Keratinocyte (primary cell): Measurements from ENCODE around the gene CTNNA3. TPM values are rescaled to one million over a fixed set of nuclear protein-coding genes. Genes with fewer than 3 reads are reported as not detected.

ENCODE experiments used
- DNase-seq: peaks from one replicate; pipeline ENCODE4 v3.0.0-alpha.2; 2011; ENCODE audit warnings: low read depth, missing footprints, low spot score
- FAIRE-seq: peaks from 2 replicates; lab custom pipeline; 2011; peaks lifted over from hg19 to GRCh38; lab: Jason Lieb, UNC
- H2AFZ ChIP-seq: 2 replicates; pipeline ENCODE4 v1.6.0; 2012; ENCODE audit warnings: low read length, control low read depth, inconsistent platforms; ENCODE audit not compliant: control insufficient read depth
- H3K27ac ChIP-seq: 2 replicates; pipeline ENCODE4 v1.5.1; 2011; ENCODE audit warnings: low read length; ENCODE audit not compliant: control insufficient read depth, insufficient read depth
- H3K27me3 ChIP-seq: 3 replicates; pipeline ENCODE4 v1.6.0; 2011; ENCODE audit warnings: low read length; ENCODE audit not compliant: control insufficient read depth, insufficient read depth; ENCODE audit errors: extremely low read depth
- H3K36me3 ChIP-seq, 2 experiments: 2 replicates in 1 of 2; 3 replicates in 1 of 2; pipeline ENCODE4 v1.5.1; 2011; ENCODE audit warnings: low read length in 2 of 2, mild to moderate bottlenecking in 1 of 2; ENCODE audit not compliant: control insufficient read depth in 2 of 2, insufficient read depth in 2 of 2; ENCODE audit errors: extremely low read depth in 1 of 2
- H3K4me1 ChIP-seq: 3 replicates; pipeline ENCODE4 v1.5.1; 2011; ENCODE audit warnings: low read length; ENCODE audit not compliant: control insufficient read depth, insufficient read depth; ENCODE audit errors: extremely low read depth
- H3K4me2 ChIP-seq: 3 replicates; pipeline ENCODE4 v1.6.0; 2011; ENCODE audit warnings: low read depth, low read length; ENCODE audit not compliant: control insufficient read depth, insufficient read depth; ENCODE audit errors: extremely low read depth
- H3K4me3 ChIP-seq, 3 experiments: fragments of 200-600 bp in 1 of 3; sonication (generic) in 1 of 3; 2 replicates in 2 of 3; 3 replicates in 1 of 3; pipeline ENCODE4 v1.5.1; 2011 to 2016; ENCODE audit warnings: low read length in 3 of 3, mild to moderate bottlenecking in 3 of 3, control low read depth in 2 of 3, inconsistent platforms in 1 of 3, low read depth in 1 of 3, mixed read lengths in 1 of 3, mixed run types in 1 of 3, moderate library complexity in 1 of 3; ENCODE audit not compliant: control insufficient read depth in 2 of 3, insufficient read depth in 2 of 3; ENCODE audit errors: extremely low read depth in 1 of 3
- H3K79me2 ChIP-seq: 2 replicates; pipeline ENCODE4 v1.6.0; 2012; ENCODE audit warnings: low read length; ENCODE audit not compliant: control insufficient read depth, insufficient read depth
- H3K9ac ChIP-seq: 3 replicates; pipeline ENCODE4 v1.6.0; 2011; ENCODE audit warnings: low read length; ENCODE audit not compliant: control insufficient read depth, insufficient read depth; ENCODE audit errors: extremely low read depth
- H3K9me1 ChIP-seq: 3 replicates; pipeline ENCODE4 v1.6.0; 2011; ENCODE audit warnings: low read length; ENCODE audit not compliant: control insufficient read depth, insufficient read depth; ENCODE audit errors: extremely low read depth
- H3K9me3 ChIP-seq: 2 replicates; pipeline ENCODE4 v1.5.1; 2012; ENCODE audit warnings: low read depth, low read length; ENCODE audit not compliant: control insufficient read depth
- H4K20me1 ChIP-seq: 3 replicates; pipeline ENCODE4 v1.6.0; 2011; ENCODE audit warnings: low read length; ENCODE audit not compliant: control insufficient read depth, insufficient read depth; ENCODE audit errors: extremely low read depth
- CTCF ChIP-seq, 3 experiments: IDR thresholded peaks in 1 of 3; conservative IDR thresholded peaks in 1 of 3; optimal IDR thresholded peaks in 1 of 3; 2 replicates in 2 of 3; 3 replicates in 1 of 3; pipeline versions ENCODE3 to v1.5.1; 2011; ENCODE audit warnings: low read length in 3 of 3, mild to moderate bottlenecking in 3 of 3, moderate library complexity in 2 of 3, control low read depth in 1 of 3, inconsistent platforms in 1 of 3; ENCODE audit not compliant: insufficient read depth in 2 of 3; ENCODE audit errors: extremely low read depth in 1 of 3
- EZH2 ChIP-seq: IDR thresholded peaks from one replicate; pipeline ENCODE4 v1.6.1; 2012; ENCODE audit warnings: inconsistent platforms, mild to moderate bottlenecking, low read length, moderate library complexity
- dilution Hi-C: fragments of 300-500 bp; cut with MboI; formaldehyde crosslinking; loops from one replicate; pipeline ENCODE4 v1.7.0; 2020; ENCODE audit warnings: low sequenced_read_pairs; ENCODE audit not compliant: extremely low pct_ligation_motif_present
- polyA plus RNA-seq, 5 experiments: library from polyadenylated mRNA; depleted of rRNA in 3 of 5; stranded (reverse) in 3 of 5; stranded (forward) in 1 of 5; unstranded in 1 of 5; fragments of >200 nt; gene quantifications; 1 replicate in 1 of 5; 2 replicates in 3 of 5; 3 replicates in 1 of 5; pipeline versions ENCODE4 v1.2.1 to v1.2.3, GENCODE V29; 2011 to 2012; ENCODE audit warnings: missing spikeins in 2 of 5, low read depth in 1 of 5, low replicate concordance in 1 of 5

CTNNA3 gene
- polyA plus RNA-seq, 1 donor (not counting 4 experiments of a cell fraction or from before 2014, with no cell fraction given) = 0.01 TPM

DNA sequence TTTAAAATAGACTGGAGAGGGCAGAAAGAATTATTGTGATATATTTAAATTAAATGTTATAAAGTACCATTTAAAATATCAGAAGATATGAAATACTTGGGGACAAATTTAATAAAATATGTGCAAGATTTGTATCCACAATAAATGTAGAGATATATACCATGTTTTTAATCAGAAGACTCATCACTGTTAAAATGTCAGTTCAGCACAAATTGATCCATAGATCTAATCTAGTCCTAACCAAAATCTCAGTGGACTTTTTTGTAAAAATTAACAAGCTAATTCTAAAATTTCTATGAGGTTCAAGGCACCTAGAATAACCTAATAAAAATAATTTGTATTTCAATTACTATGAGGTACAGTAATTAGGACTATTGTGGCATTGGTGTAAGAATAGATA, 96.4 kb downstream of the CTNNA3 start:
- no peaks in the 10 kb centered on the region for H4K20me1 ChIP-seq
- DNase-seq (no peak), FAIRE-seq (no peak)
- H2AFZ ChIP-seq = no peak overlapping the region
- H3K27ac ChIP-seq = no peak overlapping the region
- no peaks in the 10 kb centered on the region for H3K4me1 ChIP-seq
- no peaks in the 10 kb centered on the region for H3K79me2 ChIP-seq
- H3K36me3 ChIP-seq = no peaks in the 10 kb centered on the region
- TF ChIP-seq EZH2 = no peak
- TF ChIP-seq CTCF (optimal IDR thresholded peaks at IDR 0.05 in 1 of 3, IDR thresholded peaks at IDR 0.05 in 1 of 3, conservative IDR thresholded peaks at IDR 0.05 in 1 of 3; ENCODE audit: extremely low read depth in 1 of 3, insufficient read depth in 2 of 3, low read length in 3 of 3) = no peak
- H3K9ac ChIP-seq = no peak overlapping the region
- H3K27me3 ChIP-seq = no peaks in the 10 kb centered on the region
- no peak overlapping the region for H3K4me2 ChIP-seq
- dilution Hi-C loops = no loop called here
- H3K4me3 ChIP-seq = no peak overlapping the region
- no peaks in the 10 kb centered on the region for H3K9me1 ChIP-seq
- no peaks in the 10 kb centered on the region for H3K9me3 ChIP-seq

DNA sequence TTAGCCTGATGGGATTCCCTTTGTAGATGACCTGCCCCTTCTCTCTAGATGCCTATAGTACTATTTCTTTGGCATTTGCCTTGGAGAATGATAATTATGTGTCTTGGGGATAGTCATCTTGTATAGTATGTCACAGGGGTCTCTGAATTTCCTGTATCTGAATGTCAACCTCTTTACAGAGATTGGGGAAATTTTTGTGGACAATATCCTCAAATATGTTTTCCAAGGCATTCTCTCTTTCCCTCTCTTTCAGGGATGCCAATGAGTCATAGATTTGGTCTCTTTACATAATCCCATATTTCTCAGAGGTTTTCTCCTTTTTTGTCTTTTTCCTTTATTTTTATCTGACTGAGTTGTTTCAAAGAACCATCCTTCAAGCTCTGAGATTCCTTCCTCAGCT, 99.4 kb downstream of the CTNNA3 start:
- no peak for DNase-seq
- H3K36me3 ChIP-seq = no peaks in the 10 kb centered on the region
- no peaks in the 10 kb centered on the region for H3K79me2 ChIP-seq
- TF ChIP-seq CTCF (optimal IDR thresholded peaks at IDR 0.05 in 1 of 3, IDR thresholded peaks at IDR 0.05 in 1 of 3, conservative IDR thresholded peaks at IDR 0.05 in 1 of 3; ENCODE audit: extremely low read depth in 1 of 3, insufficient read depth in 2 of 3, low read length in 3 of 3) (no peak), EZH2 (no peak)
- FAIRE-seq = no peak
- no peak overlapping the region for H2AFZ ChIP-seq
- no peak overlapping the region for H3K27ac ChIP-seq
- dilution Hi-C loops = no loop called here
- H3K9ac ChIP-seq = no peak overlapping the region
- no peaks in the 10 kb centered on the region for H4K20me1 ChIP-seq
- H3K4me3 ChIP-seq = no peak overlapping the region
- no peaks in the 10 kb centered on the region for H3K4me1 ChIP-seq
- H3K27me3 ChIP-seq = no peaks in the 10 kb centered on the region
- H3K9me1 ChIP-seq = no peaks in the 10 kb centered on the region
- H3K4me2 ChIP-seq = no peak overlapping the region
- H3K9me3 ChIP-seq = no peaks in the 10 kb centered on the region
